CD14-positive monocyte (primary cell): ENCODE data around the gene CLK2. TPM values are rescaled to one million over a fixed set of nuclear protein-coding genes. Genes with fewer than 3 reads are reported as not detected.
A peak's percentile ranks its signal among the peaks of the same experiment; 100 is the strongest.

Source experiments
- DNase-seq, 3 donors: peaks; one replicate each; pipeline ENCODE4 v3.0.0-alpha.2; 2011 to 2022
- H2AFZ ChIP-seq: 2 replicates; pipeline ENCODE4 v1.6.0; 2012; ENCODE audit warnings: mild to moderate bottlenecking, low read depth, low read length, inconsistent platforms; ENCODE audit not compliant: insufficient read depth, poor library complexity, severe bottlenecking
- H3K27ac ChIP-seq, 2 donors: 1 replicate in 1 of 2; 2 replicates in 1 of 2; pipeline ENCODE4 v1.5.1; 2012 to 2013; ENCODE audit warnings: low read length in 2 of 2, control low read depth in 1 of 2, inconsistent platforms in 1 of 2, low read depth in 1 of 2, mild to moderate bottlenecking in 1 of 2
- H3K27me3 ChIP-seq, 2 donors: one replicate each; pipeline versions ENCODE4 v1.6.0 to v1.6.1; 2011 to 2013; ENCODE audit warnings: low read length in 2 of 2; ENCODE audit not compliant: control insufficient read depth in 2 of 2, insufficient read depth in 2 of 2
- H3K36me3 ChIP-seq, 2 donors: replicated peaks in 1 of 2; 1 replicate in 1 of 2; 2 replicates in 1 of 2; pipeline versions ENCODE4 v1.5.1 to v1.6.1; 2012 to 2013; ENCODE audit warnings: low read length in 2 of 2, control low read depth in 1 of 2, inconsistent platforms in 1 of 2, mild to moderate bottlenecking in 1 of 2; ENCODE audit not compliant: insufficient read depth in 2 of 2, control insufficient read depth in 1 of 2
- H3K4me1 ChIP-seq, 2 donors: 1 replicate in 1 of 2; 2 replicates in 1 of 2; pipeline versions ENCODE4 v1.5.1 to v1.6.1; 2012 to 2013; ENCODE audit warnings: low read length in 2 of 2, control low read depth in 1 of 2, inconsistent platforms in 1 of 2, mild to moderate bottlenecking in 1 of 2, moderate library complexity in 1 of 2; ENCODE audit not compliant: insufficient read depth in 2 of 2, control insufficient read depth in 1 of 2
- H3K4me2 ChIP-seq: replicated peaks from 2 replicates; pipeline ENCODE3; 2012; ENCODE audit warnings: low read length, moderate library complexity, mild to moderate bottlenecking; ENCODE audit not compliant: poor library complexity, severe bottlenecking; ENCODE audit errors: extremely low read depth
- H3K4me3 ChIP-seq, 3 experiments: fragments of 200-600 bp in 1 of 3; sonication (generic) in 1 of 3; replicated peaks in 1 of 3; 1 replicate in 2 of 3; 2 replicates in 1 of 3; pipeline ENCODE4 v1.5.1; 2011 to 2013; ENCODE audit warnings: low read length in 3 of 3, mild to moderate bottlenecking in 3 of 3, control low read depth in 2 of 3, low read depth in 2 of 3, inconsistent platforms in 1 of 3, moderate library complexity in 1 of 3
- H3K79me2 ChIP-seq: 2 replicates; pipeline ENCODE4 v1.6.0; 2012; ENCODE audit warnings: mild to moderate bottlenecking, control low read depth, inconsistent platforms, low read length, moderate library complexity; ENCODE audit not compliant: insufficient read depth
- H3K9ac ChIP-seq: 2 replicates; pipeline ENCODE4 v1.6.0; 2017; ENCODE audit warnings: low read length, mild to moderate bottlenecking; ENCODE audit not compliant: insufficient read depth, poor library complexity, severe bottlenecking
- H3K9me3 ChIP-seq, 2 donors: replicated peaks in 1 of 2; 1 replicate in 1 of 2; 2 replicates in 1 of 2; pipeline versions ENCODE4 v1.5.1 to v1.6.1; 2012 to 2013; ENCODE audit warnings: low read length in 2 of 2, control low read depth in 1 of 2; ENCODE audit not compliant: control insufficient read depth in 1 of 2, insufficient read depth in 1 of 2
- H4K20me1 ChIP-seq: 2 replicates; pipeline ENCODE4 v1.6.0; 2012; ENCODE audit warnings: mild to moderate bottlenecking, low read length, control low read depth, moderate library complexity; ENCODE audit not compliant: insufficient read depth
- H3K27ac Mint-ChIP-seq, 7 donors: one replicate each; pipeline ENCODE4 v1.8.0; 2020; ENCODE audit warnings: mild to moderate bottlenecking in 7 of 7, mixed read lengths in 7 of 7, moderate library complexity in 6 of 7, inconsistent platforms in 2 of 7
- H3K27me3 Mint-ChIP-seq, 3 donors: one replicate each; pipeline ENCODE4 v1.8.0; 2021 to 2022; ENCODE audit warnings: low read depth in 3 of 3, mild to moderate bottlenecking in 3 of 3, mixed read lengths in 3 of 3, moderate library complexity in 3 of 3, inconsistent platforms in 1 of 3
- H3K36me3 Mint-ChIP-seq, 2 donors: one replicate each; pipeline ENCODE4 v1.8.0; 2020; ENCODE audit warnings: mixed read lengths in 2 of 2, inconsistent platforms in 1 of 2, mild to moderate bottlenecking in 1 of 2
- H3K4me1 Mint-ChIP-seq: one replicate; pipeline ENCODE4 v1.8.0; 2020; ENCODE audit warnings: mild to moderate bottlenecking, mixed read lengths
- H3K4me3 Mint-ChIP-seq, 2 donors: one replicate each; pipeline ENCODE4 v1.8.0; 2020; ENCODE audit warnings: mild to moderate bottlenecking in 2 of 2, mixed read lengths in 2 of 2, moderate library complexity in 1 of 2
- H3K9me3 Mint-ChIP-seq, 7 donors: one replicate each; pipeline ENCODE4 v1.8.0; 2020 to 2022; ENCODE audit warnings: mixed read lengths in 7 of 7, mild to moderate bottlenecking in 6 of 7, moderate library complexity in 6 of 7, inconsistent platforms in 2 of 7
- CTCF ChIP-seq: fragments of 200-600 bp; IDR thresholded peaks from one replicate; pipeline ENCODE4 v1.8.0; 2022; ENCODE audit warnings: antibody characterized with exemption, mild to moderate bottlenecking
- WGBS: methylation state at CpG from one replicate; pipeline ENCODE4 v1.1.5; 2013; ENCODE audit warnings: missing lambda C conversion rate; ENCODE audit not compliant: insufficient coverage; 5-methylcytosine and 5-hydroxymethylcytosine counted together
- intact Hi-C, 2 donors: fragments of 100-400 bp; cut with micrococcal nuclease; formaldehyde crosslinking; loops; one replicate each; pipeline versions ENCODE4 v1.15.0 to v1.15.1; 2023
- polyA plus RNA-seq, 3 donors: library from polyadenylated mRNA; depleted of rRNA in 1 of 3; unstranded in 2 of 3; stranded (reverse) in 1 of 3; fragments of 300-500 nt in 2 of 3; fragments of >200 nt in 1 of 3; fragmentation: Illumina TruSeq in 2 of 3; gene quantifications; 1 replicate in 2 of 3; 2 replicates in 1 of 3; pipeline ENCODE4 v1.2.3, GENCODE V29; 2012 to 2021

Gene CLK2
- polyA plus RNA-seq, 3 donors = 7.3 to 143 (median 9.6) TPM

- Mint-ChIP-seq H3K4me3 (no peak overlapping the region), H3K27ac (peak overlapping the region in 4 of 7 donors; percentile 31 to 69 (median 55)), H3K9me3 (peaks cover 0 to 1% (median 0%) of the 10 kb centered on the region in 7 donors), H3K27me3 (peaks cover 0 to 5% (median 0%) of the 10 kb centered on the region in 3 donors), H3K36me3 (peaks cover 28 to 57% of the 10 kb centered on the region in 2 donors), H3K4me1 (peaks cover 23% of the 10 kb centered on the region)
- WGBS = 97% methylated on average over 6 of the region's 8 CpGs
- Histone ChIP-seq H2AFZ (no peak overlapping the region), H3K9me3 (no peaks in the 10 kb centered on the region), H3K4me2 (no peak overlapping the region), H3K36me3 (peaks cover 2 to 35% of the 10 kb centered on the region in 2 donors), H4K20me1 (no peaks in the 10 kb centered on the region), H3K4me1 (peaks cover 12 to 14% of the 10 kb centered on the region in 2 donors), H3K4me3 (no peak overlapping the region), H3K79me2 (peaks cover 35% of the 10 kb centered on the region), H3K27ac (no peak overlapping the region), H3K27me3 (no peaks in the 10 kb centered on the region), H3K9ac (no peak overlapping the region)
- intact Hi-C loops = no loop called here
- TF ChIP-seq CTCF = no peak
- no peak for DNase-seq
These were observed 40.0 kb upstream of the CLK2 start for GRCh38 chr1:155313261-155313660.

- WGBS = 10% methylated on average over 8 of the region's 11 CpGs
- Histone ChIP-seq H3K4me2 (peak overlapping the region; percentile 89), H3K27me3 (no peaks in the 10 kb centered on the region), H3K36me3 (peaks cover 2 to 20% of the 10 kb centered on the region in 2 donors), H4K20me1 (no peaks in the 10 kb centered on the region), H2AFZ (peak overlapping the region; percentile 91), H3K9ac (peak overlapping the region; percentile 83), H3K79me2 (peaks cover 35% of the 10 kb centered on the region), H3K4me1 (peaks cover 19 to 23% of the 10 kb centered on the region in 2 donors), H3K27ac (peak overlapping the region; percentile 83 to 88), H3K9me3 (no peaks in the 10 kb centered on the region), H3K4me3 (peak overlapping the region; percentile 68 to 92 (median 83))
- intact Hi-C loops = loop anchor here (2.0 to 5.0 kb wide), 3 partner anchors 13 to 102 kb away; partner anchors contain the start of genes MTX1 (in 1 of the 2), SCAMP3 (in 1 of the 2) and THBS3 (in 1 of the 2)
- no peak for DNase-seq
- no peaks in the 10 kb centered on the region for H3K9me3 Mint-ChIP-seq
- peaks cover 31% of the 10 kb centered on the region for H3K4me1 Mint-ChIP-seq
- peak overlapping the region; percentile 96 to 99 (median 97) for H3K27ac Mint-ChIP-seq
- H3K4me3 Mint-ChIP-seq = peak overlapping the region; percentile 95 to 97
- H3K27me3 Mint-ChIP-seq = peaks cover 0 to 6% (median 2%) of the 10 kb centered on the region in 3 donors
- peaks cover 15 to 37% of the 10 kb centered on the region in 2 donors for H3K36me3 Mint-ChIP-seq
- TF ChIP-seq CTCF = no peak
These were observed 36.2 kb upstream of the CLK2 start for GRCh38 chr1:155309423-155310021.
